Measurements from ENCODE around the gene WASF2.
A peak's percentile ranks its signal among the peaks of the same experiment; 100 is the strongest.
"Not testable (repeated sequence)": the region's sequence is repeated elsewhere in the genome, so short reads cannot be mapped to it uniquely, and the experiment has no call there.

WASF2 gene

GRCh38 chr1:27414091-27414490, 75.9 kb downstream of the WASF2 start:
- DNase-seq, result no peak

DNA sequence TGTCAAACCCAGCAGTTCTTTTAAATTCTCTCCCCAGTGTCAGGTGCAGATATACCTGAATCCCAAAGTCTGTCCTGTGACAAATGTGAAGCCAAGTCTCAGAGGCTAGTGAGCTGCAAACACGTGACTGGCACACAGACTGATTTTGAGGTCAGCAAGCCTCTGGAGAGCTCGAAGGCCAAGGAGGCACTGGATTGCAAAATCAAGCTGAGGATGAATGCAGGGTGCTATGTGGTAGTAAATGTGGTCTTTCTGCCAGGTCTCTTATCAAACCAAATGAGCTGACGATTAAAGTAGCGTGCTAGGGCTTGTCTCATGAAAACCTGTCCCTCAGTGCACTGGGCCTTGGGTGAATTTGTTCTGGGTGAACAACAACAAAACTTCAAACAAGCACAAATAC, 77.0 kb downstream of the WASF2 start:
- no peak for DNase-seq

- no peak for DNase-seq
Observed at GRCh38 chr1:27412502-27412901, 77.5 kb downstream of the WASF2 start.

DNA sequence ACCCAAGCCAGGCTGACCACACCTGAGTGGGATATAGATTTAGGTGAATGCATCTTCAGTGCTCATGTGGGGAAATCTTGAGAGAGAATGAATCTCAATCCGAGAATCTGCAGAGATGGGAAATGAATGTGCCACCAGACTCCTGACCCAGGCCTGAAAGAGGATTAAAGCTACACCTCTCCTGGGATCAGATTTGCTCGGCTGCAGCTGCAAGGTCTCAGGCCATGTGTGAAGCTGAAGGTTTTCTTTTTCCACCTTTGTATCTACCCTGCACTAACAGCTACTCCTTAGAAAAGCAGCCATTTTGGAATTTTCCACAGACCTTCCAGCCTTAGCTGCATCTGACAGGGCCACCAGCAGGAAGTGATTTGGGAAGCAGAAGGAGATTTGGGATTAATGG, 79.3 kb downstream of the WASF2 start:
- DNase-seq, result no peak

DNA sequence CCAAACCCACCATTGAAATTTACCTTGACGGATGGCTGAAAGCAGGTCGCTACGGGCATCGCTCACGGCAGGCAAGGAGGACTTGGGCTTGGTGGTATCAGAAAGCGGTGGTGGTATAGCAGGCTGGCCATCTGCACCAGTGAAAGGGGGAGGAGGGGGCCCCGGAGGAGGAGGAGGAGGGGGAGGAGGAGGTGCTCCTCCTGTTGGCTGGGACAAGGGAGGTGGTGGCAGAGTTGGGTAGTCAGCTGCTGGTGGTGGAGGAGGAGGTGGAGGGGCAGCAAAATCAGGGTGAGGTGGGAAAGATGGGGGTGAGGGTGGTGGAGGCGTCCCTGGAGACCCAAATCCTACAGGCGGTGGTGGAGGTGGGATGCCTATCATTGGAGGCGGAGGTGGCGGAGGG, 80.3 kb downstream of the WASF2 start:
- DNase-seq, result no peak

GRCh38 chr1:27408151-27408550, 81.8 kb downstream of the WASF2 start:
- no peak for DNase-seq

DNA sequence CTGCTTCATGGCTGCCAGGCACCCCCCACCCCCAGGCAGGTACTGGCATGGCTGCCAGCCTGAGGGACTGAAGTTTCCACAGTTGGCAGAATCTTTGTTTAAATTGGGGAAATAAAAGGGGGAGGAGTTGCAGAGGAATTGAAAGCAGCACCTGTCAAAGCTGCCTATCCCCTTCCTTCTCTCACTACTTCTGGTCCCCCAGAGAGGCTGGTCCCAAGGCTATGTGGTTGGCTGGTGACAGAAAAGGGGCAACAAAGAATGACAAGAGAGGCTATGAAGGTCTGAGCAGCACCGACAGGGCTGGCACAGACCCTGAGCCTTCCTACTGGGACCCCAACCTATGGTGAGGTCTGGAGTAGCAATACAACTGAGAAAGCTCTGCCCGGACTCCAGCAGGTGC, 83.2 kb downstream of the WASF2 start:
- DNase-seq, result not testable (repeated sequence)

DNA sequence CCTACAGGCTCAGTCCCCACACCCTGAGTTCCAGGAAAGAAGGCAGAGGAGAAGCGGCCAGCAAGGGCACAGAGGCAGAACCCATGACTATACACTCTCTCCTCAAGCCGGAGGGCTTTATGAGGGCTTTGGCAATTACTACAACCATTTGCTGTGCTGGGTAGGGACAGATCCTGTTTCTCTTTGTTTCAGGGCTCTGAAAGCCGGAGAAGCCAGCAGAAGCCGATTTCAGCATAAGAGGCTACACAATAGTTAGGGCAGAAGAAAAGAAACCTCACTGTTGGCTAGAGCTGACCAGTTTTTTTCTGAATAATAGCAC, 83.6 kb downstream of the WASF2 start:
- no peak for DNase-seq

GRCh38 chr1:27405598-27406361, 84.2 kb downstream of the WASF2 start:
- DNase-seq, result not testable (repeated sequence)

DNA sequence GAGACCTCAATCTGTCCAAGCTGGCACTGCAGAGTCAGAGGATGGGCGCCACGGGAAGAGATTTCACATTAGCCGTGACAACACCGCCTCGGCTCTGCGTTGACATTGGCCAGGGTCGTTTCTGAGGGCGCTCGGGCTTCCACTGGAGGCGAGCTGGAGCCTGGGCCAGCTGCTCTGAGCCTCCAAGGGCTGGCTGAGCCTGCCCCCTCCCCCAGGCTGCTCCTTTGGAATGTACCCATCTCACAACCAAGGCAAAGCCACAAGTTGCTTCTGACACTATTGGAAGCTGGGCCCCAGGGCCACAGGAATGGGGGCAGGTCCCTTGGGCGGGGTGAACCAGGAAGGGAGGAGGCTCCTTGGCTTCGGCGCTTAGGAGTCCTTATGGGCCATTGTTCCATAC, 84.9 kb downstream of the WASF2 start:
- no peak for DNase-seq

- DNase-seq, result no peak
Observed at GRCh38 chr1:27403931-27404330, 86.0 kb downstream of the WASF2 start.

DNA sequence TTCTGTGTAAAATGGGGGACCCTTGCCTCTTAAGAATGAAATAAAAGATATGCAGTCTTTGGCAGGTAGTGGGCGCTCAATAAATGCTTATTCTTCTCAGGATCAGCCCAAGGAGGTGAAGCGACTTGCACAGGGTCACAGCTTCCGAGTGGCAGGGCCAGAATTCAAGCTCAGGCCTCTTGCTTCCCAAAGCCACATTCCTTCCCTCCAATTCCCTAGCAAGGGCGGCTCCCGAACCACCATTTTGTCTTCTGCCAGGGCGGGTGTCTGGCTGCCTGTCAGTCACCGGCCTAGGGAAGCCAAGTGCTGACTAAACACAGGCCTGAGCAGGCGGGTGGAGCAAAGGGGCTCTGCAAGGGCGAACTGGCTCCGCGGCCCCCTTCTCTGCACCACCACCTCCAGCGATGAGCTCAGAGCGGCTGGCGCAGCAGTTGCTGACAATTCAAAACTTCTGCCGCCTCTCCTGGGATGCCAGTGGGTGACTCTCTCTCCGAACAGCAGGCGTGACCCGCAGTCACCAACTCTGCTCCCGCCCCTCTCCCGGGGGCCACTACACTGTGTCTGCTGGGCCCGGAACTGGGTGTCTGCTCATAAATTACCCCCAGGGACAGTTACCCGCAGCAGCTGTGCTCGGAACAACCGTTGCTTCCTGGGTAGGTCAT, 86.8 kb downstream of the WASF2 start:
- DNase-seq, result no peak

DNA sequence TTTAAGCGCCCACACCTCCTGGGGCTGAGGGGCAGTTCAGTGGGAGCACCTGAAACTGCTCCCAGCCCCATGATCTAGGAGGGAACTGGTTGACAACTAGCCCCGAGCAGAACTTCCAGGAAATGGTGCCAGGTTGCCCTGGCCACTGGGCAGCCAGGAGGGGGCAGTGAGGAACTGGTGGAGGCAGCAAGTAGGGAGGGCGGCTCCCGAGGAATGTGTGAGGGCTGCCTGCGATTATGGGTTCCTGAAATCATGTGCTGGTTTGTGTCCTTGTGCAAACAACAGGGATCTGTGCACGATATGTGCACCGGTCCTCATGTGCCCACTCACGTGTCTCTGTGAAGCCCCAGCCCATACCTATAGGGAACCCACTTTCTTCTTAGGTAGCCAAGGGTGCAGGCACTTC, 87.6 kb downstream of the WASF2 start:
- no peak for DNase-seq

- DNase-seq, result no peak
Observed at GRCh38 chr1:27400963-27401341, 89.0 kb downstream of the WASF2 start.

DNA sequence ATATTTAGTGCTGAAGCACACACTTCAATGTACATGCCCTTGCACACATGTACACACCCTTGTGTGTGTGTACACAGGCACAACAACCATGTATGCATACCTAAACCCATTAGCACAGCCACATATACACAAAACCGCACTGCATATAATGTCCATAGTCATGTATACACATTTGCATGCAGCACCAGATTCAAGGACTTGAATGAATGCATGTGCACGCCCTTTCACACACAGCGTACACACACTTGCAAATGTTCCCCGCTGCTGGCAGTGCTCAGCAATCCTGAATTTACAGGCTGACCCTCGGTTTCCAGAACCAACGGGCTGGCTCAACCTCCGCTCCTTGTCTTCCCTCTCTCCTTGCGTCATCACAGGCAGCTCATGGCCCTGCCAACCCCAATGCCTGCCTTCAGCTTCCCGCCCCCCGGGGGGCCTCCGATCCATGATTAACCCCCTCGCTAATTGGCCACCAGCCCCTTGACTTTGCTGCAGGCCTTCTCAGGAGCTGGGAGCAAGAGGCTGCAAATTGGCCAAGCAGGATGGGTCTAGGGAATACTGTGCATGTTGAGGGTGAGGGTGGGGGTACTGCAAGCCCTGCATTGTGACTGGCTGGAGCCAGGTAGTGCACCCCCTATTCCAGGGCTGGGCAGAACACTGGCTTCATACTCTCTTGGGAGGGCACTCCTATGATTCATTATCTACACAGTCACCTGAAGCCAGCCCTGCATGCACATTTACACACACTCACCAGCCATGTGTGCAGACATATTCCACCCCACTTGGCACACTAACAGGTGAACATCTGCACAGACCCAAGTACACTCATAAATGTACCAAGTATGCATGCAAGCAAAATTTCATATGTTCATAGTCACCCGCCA, 89.6 kb downstream of the WASF2 start:
- DNase-seq, result no peak

- no peak for DNase-seq
Observed at GRCh38 chr1:27399251-27400025, 90.5 kb downstream of the WASF2 start.

- no peak for DNase-seq
Observed at GRCh38 chr1:27398405-27399149, 91.4 kb downstream of the WASF2 start.

- DNase-seq, result no peak
Observed at GRCh38 chr1:27397749-27398148, 92.2 kb downstream of the WASF2 start.

GRCh38 chr1:27397110-27397509, 92.9 kb downstream of the WASF2 start:
- DNase-seq, result no peak

- peak; percentile 52 for DNase-seq
Observed at GRCh38 chr1:27395441-27396195, 94.3 kb downstream of the WASF2 start.

DNA sequence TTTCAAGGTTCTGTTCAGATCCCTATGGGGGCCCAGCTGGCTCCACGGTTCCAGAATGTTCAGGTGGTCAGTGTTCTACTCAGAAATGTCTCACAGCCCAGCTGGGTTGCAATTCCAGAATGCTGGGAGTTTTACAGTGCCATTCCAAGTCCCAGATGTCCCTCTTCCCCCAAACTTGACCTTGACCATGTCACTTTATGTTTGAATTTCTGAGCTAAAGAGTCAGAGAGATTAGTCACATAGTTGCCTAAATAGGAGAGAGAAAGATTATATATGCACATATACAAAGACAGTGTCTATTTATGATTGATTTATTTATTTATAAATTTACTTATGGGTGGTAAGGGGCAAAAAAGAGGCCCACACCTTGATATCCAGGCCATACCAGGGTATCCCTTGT, 95.0 kb downstream of the WASF2 start:
- DNase-seq, result no peak

- DNase-seq, result no peak
Observed at GRCh38 chr1:27394282-27394658, 95.7 kb downstream of the WASF2 start.
